Mesendoderm (in vitro differentiated cells): Measurements from ENCODE around the gene SHMT1.

Experiments used
- DNase-seq: peaks from one replicate; pipeline ENCODE4 v3.0.0; 2013
- H2AK5ac ChIP-seq: 2 replicates; pipeline ENCODE4 v1.6.1; 2013; ENCODE audit warnings: low read length, inconsistent platforms
- H2BK120ac ChIP-seq: 2 replicates; pipeline ENCODE4 v1.6.1; 2013; ENCODE audit warnings: low read depth, mild to moderate bottlenecking, low read length, moderate library complexity, mixed read lengths
- H2BK15ac ChIP-seq: replicated peaks from 2 replicates; pipeline ENCODE4 v1.6.1; 2013; ENCODE audit warnings: low read depth, mild to moderate bottlenecking, moderate library complexity
- H2BK5ac ChIP-seq: 2 replicates; pipeline ENCODE4 v1.6.1; 2013; ENCODE audit warnings: low read length, inconsistent platforms
- H3K18ac ChIP-seq: 2 replicates; pipeline ENCODE4 v1.6.1; 2013; ENCODE audit warnings: mild to moderate bottlenecking, low read length, mixed read lengths
- H3K23ac ChIP-seq: one replicate; pipeline ENCODE4 v1.6.1; 2013; ENCODE audit warnings: low read length
- H3K27ac ChIP-seq: 2 replicates; pipeline ENCODE4 v1.5.1; 2013; ENCODE audit warnings: low read depth, mild to moderate bottlenecking, inconsistent platforms, low read length, moderate library complexity
- H3K27me3 ChIP-seq: 2 replicates; pipeline ENCODE4 v1.6.1; 2013; ENCODE audit warnings: low read length, control low read depth, mild to moderate bottlenecking, inconsistent platforms; ENCODE audit not compliant: insufficient read depth, poor library complexity
- H3K36me3 ChIP-seq: 2 replicates; pipeline ENCODE4 v1.6.1; 2013; ENCODE audit warnings: low read length, inconsistent platforms; ENCODE audit not compliant: control insufficient read depth, insufficient read depth
- H3K4ac ChIP-seq: one replicate; pipeline ENCODE4 v1.6.1; 2013; ENCODE audit warnings: low read depth, mild to moderate bottlenecking, low read length, moderate library complexity
- H3K4me1 ChIP-seq: 2 replicates; pipeline ENCODE4 v1.6.1; 2013; ENCODE audit warnings: low read depth, low read length, inconsistent platforms; ENCODE audit not compliant: control insufficient read depth
- H3K4me2 ChIP-seq: 2 replicates; pipeline ENCODE4 v1.6.1; 2013; ENCODE audit warnings: low read length
- H3K4me3 ChIP-seq: 2 replicates; pipeline ENCODE4 v1.5.1; 2013; ENCODE audit warnings: mild to moderate bottlenecking, low read length
- H3K56ac ChIP-seq: one replicate; pipeline ENCODE4 v1.6.1; 2013; ENCODE audit warnings: low read length
- H3K79me1 ChIP-seq: 2 replicates; pipeline ENCODE4 v1.6.1; 2013; ENCODE audit warnings: low read length, inconsistent platforms
- H3K79me2 ChIP-seq: 2 replicates; pipeline ENCODE4 v1.6.1; 2013; ENCODE audit warnings: mild to moderate bottlenecking, low read length; ENCODE audit not compliant: control insufficient read depth, insufficient read depth
- H3K9ac ChIP-seq: 2 replicates; pipeline ENCODE4 v1.6.1; 2013; ENCODE audit warnings: low read length, inconsistent platforms
- H4K5ac ChIP-seq: one replicate; pipeline ENCODE4 v1.6.1; 2013; ENCODE audit warnings: low read length
- H4K8ac ChIP-seq: one replicate; pipeline ENCODE4 v1.6.1; 2013; ENCODE audit warnings: low read depth, mild to moderate bottlenecking, control low read depth, low read length, moderate library complexity
- WGBS: extraction: QIAGEN DNeasy Blood & Tissue Kit; methylation state at CpG from one replicate; pipeline ENCODE4 v1.1.7; 2013; ENCODE audit warnings: low lambda C conversion rate, missing lambda C conversion rate; ENCODE audit not compliant: insufficient coverage; ENCODE audit errors: extremely low coverage; 5-methylcytosine and 5-hydroxymethylcytosine counted together

SHMT1 gene

DNA sequence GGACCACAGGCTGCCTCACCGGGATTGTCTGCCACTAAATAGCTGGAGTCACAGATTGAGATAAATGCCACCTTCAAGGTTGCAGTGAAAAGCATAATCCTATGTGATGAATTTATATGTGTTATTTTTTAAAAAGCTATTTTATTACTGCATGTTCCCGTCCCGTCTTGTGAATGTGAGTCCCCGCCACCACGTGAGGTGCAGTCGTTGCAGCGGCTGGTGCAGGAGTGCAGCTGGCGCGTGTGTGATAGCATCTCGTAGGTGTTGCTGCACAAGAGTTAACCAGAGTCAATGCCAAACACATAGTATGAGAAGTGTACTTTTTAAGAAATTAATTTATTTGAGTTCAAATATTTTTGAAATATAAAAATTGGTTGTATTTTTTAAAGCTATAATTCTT, 35.8 kb downstream of the SHMT1 start:
- Histone ChIP-seq H3K79me2 (no peaks in the 10 kb centered on the region), H2AK5ac (no peak overlapping the region), H2BK15ac (no peak overlapping the region), H3K27me3 (no peaks in the 10 kb centered on the region), H3K27ac (no peak overlapping the region), H4K5ac (no peak overlapping the region), H3K36me3 (peaks cover 15% of the 10 kb centered on the region), H3K23ac (no peak overlapping the region), H2BK5ac (no peak overlapping the region), H3K4me1 (no peaks in the 10 kb centered on the region), H4K8ac (no peak overlapping the region), H2BK120ac (no peak overlapping the region), H3K4me2 (no peak overlapping the region), H3K79me1 (peaks cover 2% of the 10 kb centered on the region), H3K4ac (no peak overlapping the region), H3K56ac (no peak overlapping the region), H3K4me3 (no peak overlapping the region), H3K9ac (no peak overlapping the region), H3K18ac (no peak overlapping the region)
- no peak for DNase-seq
- WGBS, result no CpG with 5 or more reads among the region's 10 CpGs

- Histone ChIP-seq H3K4me3 (no peak overlapping the region), H3K27ac (no peak overlapping the region), H2BK5ac (no peak overlapping the region), H3K36me3 (peaks cover 10% of the 10 kb centered on the region), H3K9ac (no peak overlapping the region), H2AK5ac (no peak overlapping the region), H3K56ac (no peak overlapping the region), H3K4ac (no peak overlapping the region), H3K23ac (no peak overlapping the region), H2BK15ac (no peak overlapping the region), H3K4me1 (no peaks in the 10 kb centered on the region), H3K4me2 (no peak overlapping the region), H3K27me3 (no peaks in the 10 kb centered on the region), H4K5ac (no peak overlapping the region), H2BK120ac (no peak overlapping the region), H3K79me1 (peaks cover 2% of the 10 kb centered on the region), H3K79me2 (no peaks in the 10 kb centered on the region), H3K18ac (no peak overlapping the region), H4K8ac (no peak overlapping the region)
- DNase-seq, result no peak
- no CpG with 5 or more reads among the region's 2 CpGs for WGBS
Observed at GRCh38 chr17:18327093-18327492, 36.3 kb downstream of the SHMT1 start.

- no peaks in the 10 kb centered on the region for H3K4me1 ChIP-seq
- no peaks in the 10 kb centered on the region for H3K79me2 ChIP-seq
- no peak overlapping the region for H2BK120ac ChIP-seq
- H3K18ac ChIP-seq, result no peak overlapping the region
- no peak overlapping the region for H2BK15ac ChIP-seq
- H2BK5ac ChIP-seq, result no peak overlapping the region
- H3K27me3 ChIP-seq, result no peaks in the 10 kb centered on the region
- peaks cover 4% of the 10 kb centered on the region for H3K79me1 ChIP-seq
- H3K23ac ChIP-seq, result no peak overlapping the region
- H3K4me2 ChIP-seq, result no peak overlapping the region
- no peak overlapping the region for H3K56ac ChIP-seq
- H3K4ac ChIP-seq, result no peak overlapping the region
- no peak overlapping the region for H2AK5ac ChIP-seq
- no peak overlapping the region for H4K5ac ChIP-seq
- no CpG with 5 or more reads among the region's 6 CpGs for WGBS
- H3K27ac ChIP-seq, result no peak overlapping the region
- DNase-seq, result no peak
- peaks cover 10% of the 10 kb centered on the region for H3K36me3 ChIP-seq
- no peak overlapping the region for H4K8ac ChIP-seq
- no peak overlapping the region for H3K9ac ChIP-seq
- no peak overlapping the region for H3K4me3 ChIP-seq
Observed at GRCh38 chr17:18326572-18326971, 36.8 kb downstream of the SHMT1 start.

DNA sequence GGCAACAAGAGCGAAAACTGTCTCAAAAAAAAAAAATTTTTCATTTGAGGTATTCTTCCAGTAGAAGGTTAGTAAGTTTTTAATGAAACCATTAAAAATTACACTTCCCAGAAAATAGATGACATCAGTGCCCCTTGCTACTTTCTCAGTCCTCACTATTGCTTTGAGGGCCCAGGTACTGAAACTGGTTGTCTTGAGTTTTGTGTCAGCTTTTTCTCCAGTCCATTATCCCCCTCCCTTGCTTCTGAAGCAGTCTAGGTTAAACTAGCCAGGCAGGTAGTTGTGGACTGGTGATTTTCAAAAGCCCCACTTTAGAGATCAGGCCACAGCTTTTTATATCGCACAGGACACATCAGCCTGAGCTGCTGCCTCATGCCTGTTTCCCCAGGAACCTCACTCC, 37.3 kb downstream of the SHMT1 start:
- Histone ChIP-seq H2BK120ac (no peak overlapping the region), H3K4me3 (no peak overlapping the region), H2AK5ac (no peak overlapping the region)

GRCh38 chr17:18324140-18325050, 39.0 kb downstream of the SHMT1 start:
- Histone ChIP-seq H2BK15ac (no peak overlapping the region), H2BK120ac (no peak overlapping the region), H3K79me2 (peaks cover 4% of the 10 kb centered on the region), H3K56ac (no peak overlapping the region), H3K79me1 (peaks cover 13% of the 10 kb centered on the region), H3K18ac (no peak overlapping the region), H3K4ac (no peak overlapping the region), H3K4me2 (no peak overlapping the region), H3K27ac (no peak overlapping the region), H3K4me1 (no peaks in the 10 kb centered on the region), H3K23ac (no peak overlapping the region), H4K5ac (no peak overlapping the region), H3K9ac (no peak overlapping the region), H3K27me3 (no peaks in the 10 kb centered on the region), H3K4me3 (no peak overlapping the region), H3K36me3 (peaks cover 6% of the 10 kb centered on the region), H2AK5ac (no peak overlapping the region), H4K8ac (no peak overlapping the region), H2BK5ac (no peak overlapping the region)
- DNase-seq, result peak; percentile 51
- WGBS, result no CpG with 5 or more reads among the region's 27 CpGs

More for the DNA sequence above, 37.3 kb downstream of the SHMT1 start:
- no peak overlapping the region for H2BK5ac ChIP-seq
- no peak overlapping the region for H3K23ac ChIP-seq
- peaks cover 4% of the 10 kb centered on the region for H3K79me1 ChIP-seq
- H3K9ac ChIP-seq, result no peak overlapping the region
- no peak for DNase-seq
- H3K56ac ChIP-seq, result no peak overlapping the region
- H3K4ac ChIP-seq, result no peak overlapping the region
- no peaks in the 10 kb centered on the region for H3K27me3 ChIP-seq
- no peak overlapping the region for H3K18ac ChIP-seq
- H4K8ac ChIP-seq, result no peak overlapping the region
- no peak overlapping the region for H2BK15ac ChIP-seq
- no peaks in the 10 kb centered on the region for H3K79me2 ChIP-seq
- H3K36me3 ChIP-seq, result peaks cover 9% of the 10 kb centered on the region
- no peaks in the 10 kb centered on the region for H3K4me1 ChIP-seq
- WGBS, result no CpG with 5 or more reads among the region's 2 CpGs
- H3K27ac ChIP-seq, result no peak overlapping the region
- no peak overlapping the region for H4K5ac ChIP-seq
- H3K4me2 ChIP-seq, result no peak overlapping the region
